GM19023 (cell line): ENCODE data around the gene ZSWIM6.

Experiments used
- ATAC-seq: cut with Tn5 transposase; IDR thresholded peaks from one replicate; pipeline ENCODE4 v1.9.1; 2021; ENCODE audit warnings: mild to moderate bottlenecking, moderate library complexity; ENCODE audit not compliant: unreplicated experiment

ZSWIM6 gene

GRCh38 chr5:61468483-61468865 is 136.4 kb downstream of the ZSWIM6 start:
- no peak for ATAC-seq

GRCh38 chr5:61471352-61471751 is 139.3 kb downstream of the ZSWIM6 start:
- no peak for ATAC-seq

- ATAC-seq: no peak
Measured at GRCh38 chr5:61472172-61472958, 140.3 kb downstream of the ZSWIM6 start.

- ATAC-seq: no peak
Measured at GRCh38 chr5:61474746-61475145, 142.7 kb downstream of the ZSWIM6 start.

- ATAC-seq: no peak
Measured at GRCh38 chr5:61477788-61478187, 145.7 kb downstream of the ZSWIM6 start.

GRCh38 chr5:61479850-61480614 is 148.0 kb downstream of the ZSWIM6 start:
- no peak for ATAC-seq

GRCh38 chr5:61482980-61483379 is 150.9 kb downstream of the ZSWIM6 start:
- ATAC-seq: no peak

GRCh38 chr5:61486476-61486875 is 154.4 kb downstream of the ZSWIM6 start:
- no peak for ATAC-seq

GRCh38 chr5:61489574-61489973 is 157.5 kb downstream of the ZSWIM6 start:
- ATAC-seq: no peak

GRCh38 chr5:61491861-61492260 is 159.8 kb downstream of the ZSWIM6 start:
- ATAC-seq: no peak

- no peak for ATAC-seq
Measured at GRCh38 chr5:61493973-61494372, 161.9 kb downstream of the ZSWIM6 start.

GRCh38 chr5:61496446-61496845 is 164.4 kb downstream of the ZSWIM6 start:
- no peak for ATAC-seq

- no peak for ATAC-seq
Measured at GRCh38 chr5:61496860-61497259, 164.8 kb downstream of the ZSWIM6 start.

- no peak for ATAC-seq
Measured at GRCh38 chr5:61498121-61498520, 166.1 kb downstream of the ZSWIM6 start.

- ATAC-seq: no peak
Measured at GRCh38 chr5:61501971-61502370, 169.9 kb downstream of the ZSWIM6 start.

- no peak for ATAC-seq
Measured at GRCh38 chr5:61504143-61504770, 172.2 kb downstream of the ZSWIM6 start.

- no peak for ATAC-seq
Measured at GRCh38 chr5:61505281-61505680, 173.2 kb downstream of the ZSWIM6 start.

GRCh38 chr5:61507232-61507631 is 175.2 kb downstream of the ZSWIM6 start:
- ATAC-seq: no peak

GRCh38 chr5:61516946-61517345 is 184.9 kb downstream of the ZSWIM6 start:
- no peak for ATAC-seq

- ATAC-seq: no peak
Measured at GRCh38 chr5:61519728-61520277, 187.7 kb downstream of the ZSWIM6 start.

- ATAC-seq: no peak
Measured at GRCh38 chr5:61523073-61523472, 191.0 kb downstream of the ZSWIM6 start.

GRCh38 chr5:61523997-61524396 is 191.9 kb downstream of the ZSWIM6 start:
- ATAC-seq: no peak
